SK-N-SH (cell line): ENCODE measurements around the gene EP400. TPM values are rescaled to one million over a fixed set of nuclear protein-coding genes. Genes with fewer than 3 reads are reported as not detected.
"Not testable (repeated sequence)": the region's sequence is repeated elsewhere in the genome, so short reads cannot be mapped to it uniquely, and the experiment has no call there.

Experiments used
- CTCF ChIA-PET: fragments of 300-600, 350-600 bp; formaldehyde crosslinking; extraction: SDS; loops from one replicate; lab custom pipeline; 2021; lab: Yijun Ruan, JAX
- POLR2A ChIA-PET: fragments of 350-600 bp; sonication (Branson Sonifier 250); formaldehyde crosslinking; extraction: SDS; loops from one replicate; lab custom pipeline; 2020; ENCODE audit warnings: antibody characterized with exemption, inconsistent platforms; lab: Yijun Ruan, JAX
- DNase-seq: peaks from one replicate; pipeline ENCODE4 v3.0.0; 2012
- H2AFZ ChIP-seq: fragments of 200-600 bp; sonication (generic); 2 replicates; pipeline ENCODE4 v1.8.1; 2016; ENCODE audit warnings: antibody characterized with exemption, mild to moderate bottlenecking, low read depth
- H3F3A ChIP-seq: fragments of 200-600 bp; sonication (generic); replicated peaks from 2 replicates; pipeline ENCODE3; 2016; ENCODE audit warnings: antibody characterized with exemption, mild to moderate bottlenecking; ENCODE audit not compliant: insufficient read depth
- H3K27ac ChIP-seq, 2 experiments: fragments of 200-500 bp in 1 of 2; fragments of 200-600 bp in 1 of 2; sonication (Bioruptor generic) in 1 of 2; sonication (generic), shearing (Covaris generic) in 1 of 2; 2 replicates each; pipeline versions ENCODE4 v1.5.1 to v1.6.1; 2014 to 2016; ENCODE audit warnings: low read depth in 2 of 2, inconsistent platforms in 1 of 2, low read length in 1 of 2, mild to moderate bottlenecking in 1 of 2, mixed read lengths in 1 of 2
- H3K27me3 ChIP-seq: fragments of 200-600 bp; sonication (generic), shearing (Covaris generic); 2 replicates; pipeline ENCODE4 v1.6.1; 2016; ENCODE audit warnings: mixed run types; ENCODE audit not compliant: insufficient read depth
- H3K36me3 ChIP-seq, 2 experiments: fragments of 200-500 bp in 1 of 2; fragments of 200-600 bp in 1 of 2; sonication (Bioruptor generic) in 1 of 2; sonication (generic) in 1 of 2; replicated peaks in 1 of 2; 2 replicates each; pipeline versions ENCODE3 to v1.5.1; 2014 to 2016; ENCODE audit warnings: low read length in 1 of 2, mild to moderate bottlenecking in 1 of 2; ENCODE audit not compliant: insufficient read depth in 2 of 2, control insufficient read depth in 1 of 2
- H3K4me1 ChIP-seq, 2 experiments: fragments of 200-500 bp in 1 of 2; fragments of 200-600 bp in 1 of 2; sonication (Bioruptor generic) in 1 of 2; sonication (generic), shearing (Covaris generic) in 1 of 2; 2 replicates each; pipeline versions ENCODE4 v1.5.1 to v1.6.1; 2014 to 2016; ENCODE audit warnings: low read depth in 1 of 2, low read length in 1 of 2, mixed run types in 1 of 2; ENCODE audit not compliant: insufficient read depth in 2 of 2, control insufficient read depth in 1 of 2
- H3K4me2 ChIP-seq: fragments of 200-600 bp; sonication (generic), shearing (Covaris generic); 2 replicates; pipeline ENCODE4 v1.6.1; 2017; ENCODE audit warnings: mixed run types
- H3K4me3 ChIP-seq, 2 experiments: fragments of 200-500 bp in 1 of 2; fragments of 200-600 bp in 1 of 2; sonication (Bioruptor generic) in 1 of 2; sonication (generic), shearing (Covaris generic) in 1 of 2; 2 replicates each; pipeline versions ENCODE4 v1.5.1 to v1.8.1; 2014 to 2016; ENCODE audit warnings: low read depth in 2 of 2, inconsistent platforms in 1 of 2, low read length in 1 of 2, mild to moderate bottlenecking in 1 of 2, mixed read lengths in 1 of 2, moderate library complexity in 1 of 2
- H3K79me2 ChIP-seq: fragments of 200-600 bp; sonication (generic); 2 replicates; pipeline ENCODE4 v1.8.1; 2017; ENCODE audit warnings: mild to moderate bottlenecking; ENCODE audit not compliant: insufficient read depth
- H3K9ac ChIP-seq: fragments of 200-600 bp; sonication (generic); 2 replicates; pipeline ENCODE4 v1.6.1; 2017; ENCODE audit warnings: mixed run types
- H3K9me2 ChIP-seq: fragments of 200-600 bp; sonication (generic); 2 replicates; pipeline ENCODE4 v1.6.1; 2017; ENCODE audit warnings: mixed run types
- H3K9me3 ChIP-seq: fragments of 200-600 bp; sonication (generic); 2 replicates; pipeline ENCODE4 v1.6.1; 2017; ENCODE audit warnings: mixed run types, mild to moderate bottlenecking, moderate library complexity
- H4K20me1 ChIP-seq: fragments of 200-600 bp; sonication (generic); 2 replicates; pipeline ENCODE4 v1.6.1; 2017; ENCODE audit warnings: mild to moderate bottlenecking, mixed run types; ENCODE audit not compliant: insufficient read depth
- CHD2 ChIP-seq: fragments of 150-350 bp; IDR thresholded peaks from 2 replicates; pipeline ENCODE4 v1.6.1; 2018; ENCODE audit warnings: low read length; ENCODE audit not compliant: partially characterized antibody
- FOSL2 ChIP-seq: IDR thresholded peaks from 2 replicates; pipeline ENCODE4 v1.4.0; 2012; ENCODE audit warnings: low read depth, mild to moderate bottlenecking, moderate library complexity, borderline replicate concordance
- FOXJ3 ChIP-seq: sonication (generic); formaldehyde crosslinking; IDR thresholded peaks from 2 replicates; pipeline ENCODE4 v1.5.1; 2020; ENCODE audit warnings: mild to moderate bottlenecking, missing genetic modification reagents
- FOXM1 ChIP-seq: IDR thresholded peaks from 2 replicates; pipeline ENCODE4 v1.4.0; 2012; ENCODE audit warnings: low read depth, mild to moderate bottlenecking
- GATA2 ChIP-seq: sonication (generic); formaldehyde crosslinking; IDR thresholded peaks from 2 replicates; pipeline ENCODE4 v1.5.0; 2020; ENCODE audit warnings: mild to moderate bottlenecking, missing genetic modification reagents
- IRF3 ChIP-seq: fragments of 150-350 bp; IDR thresholded peaks from 2 replicates; pipeline ENCODE4 v1.6.1; 2016; ENCODE audit warnings: mild to moderate bottlenecking, low read depth, low read length
- MEF2A ChIP-seq: IDR thresholded peaks from 2 replicates; pipeline ENCODE4 v1.4.0; 2012; ENCODE audit warnings: low read depth, borderline replicate concordance
- NFIC ChIP-seq: IDR thresholded peaks from 2 replicates; pipeline ENCODE4 v1.4.0; 2012; ENCODE audit warnings: borderline replicate concordance
- RCOR1 ChIP-seq: fragments of 150-350 bp; IDR thresholded peaks from 2 replicates; pipeline ENCODE4 v1.6.1; 2017; ENCODE audit warnings: antibody characterized with exemption, low read length
- RXRA ChIP-seq: IDR thresholded peaks from 2 replicates; pipeline ENCODE4 v1.4.0; 2012; ENCODE audit warnings: low read depth, mild to moderate bottlenecking, borderline replicate concordance
- SMC3 ChIP-seq: IDR thresholded peaks from 2 replicates; pipeline ENCODE4 v1.6.1; 2012; ENCODE audit warnings: low read depth, low read length, improper control_type of control experiment
- WGBS: methylation state at CpG from one replicate; pipeline ENCODE4 v1.1.6; 2017; ENCODE audit warnings: low lambda C conversion rate; 5-methylcytosine and 5-hydroxymethylcytosine counted together
- polyA plus RNA-seq, 3 experiments: library from polyadenylated mRNA; depleted of rRNA; stranded (reverse); fragments of >200 nt; gene quantifications; 2 replicates each; pipeline ENCODE4 v1.2.3, GENCODE V29; 2012
- TF ChIP-seq, protein P1 (sequence below): IDR thresholded peaks from 2 replicates; pipeline ENCODE4 v1.4.0; 2012; ENCODE audit warnings: low read depth

Gene EP400
- polyA plus RNA-seq, 1 of the 3 experiments (the other 2 are of a cell fraction) = 7.0 TPM

GRCh38 chr12:131948166-131948712 lies 1.5 kb upstream of the EP400 start:
- ChIA-PET CTCF (no interaction called here), POLR2A (no interaction called here)

DNA sequence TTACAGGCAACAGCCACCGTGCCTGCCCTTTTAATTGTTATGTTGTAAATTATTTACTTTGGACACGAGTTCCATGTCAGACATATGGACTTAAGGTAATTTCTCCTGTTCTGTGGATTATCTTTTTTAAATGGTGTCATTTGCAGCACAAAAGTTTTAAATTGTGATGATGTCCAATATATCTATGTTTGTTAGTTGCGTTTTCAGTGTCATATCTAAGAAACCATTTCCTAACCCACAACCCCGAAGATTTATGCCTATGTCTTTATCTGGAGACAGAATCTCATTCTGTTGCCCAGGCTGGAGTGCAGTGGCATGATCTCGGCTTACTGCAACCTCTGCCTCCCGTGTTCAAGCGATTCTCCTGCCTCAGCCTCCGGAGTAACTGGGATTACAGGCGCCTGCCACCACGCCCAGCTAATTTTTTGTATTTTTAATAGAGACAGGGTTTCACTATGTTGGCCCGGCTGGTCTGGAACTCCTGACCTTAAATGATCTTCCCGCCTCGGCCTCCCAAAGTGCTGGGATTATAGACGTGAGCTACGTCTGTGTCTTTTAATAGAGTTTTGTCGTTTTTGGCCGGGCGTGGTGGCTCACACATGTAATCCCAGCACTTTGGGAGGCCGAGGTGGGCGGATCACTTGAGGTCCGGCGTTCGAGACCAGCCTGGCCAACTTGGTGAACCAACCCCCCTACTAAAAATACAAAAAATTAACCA lies 870 bp upstream of the EP400 start:
- 63% methylated on average over 22 of the region's 23 CpGs for WGBS
- Histone ChIP-seq H3F3A (peaks cover 15% of the 10 kb centered on the region), H4K20me1 (peaks cover 28% of the 10 kb centered on the region), H3K4me3 (peak overlapping the region; percentile 70 to 95), H3K4me2 (peak overlapping the region; percentile 72; the same call in 1 of the 2 replicates), H2AFZ (peak overlapping the region; percentile 88; the same call in 1 of the 2 replicates), H3K9ac (0 out of 2 replicates have a peak overlapping the region, but pooled peaks have one; percentile 28), H3K79me2 (peaks cover 39% of the 10 kb centered on the region), H3K27ac (peak overlapping the region in 1 of 2 experiments; percentile 57; a peak in 1 of 4 replicates)
- CTCF ChIA-PET = interaction anchor here (1.0 to 4.0 kb wide), 8 partner anchors 11 to 1033 kb away, joined by 3 to 27 read pairs (median 3); partner anchors contain the start of gene SFSWAP
- H3K9me2 ChIP-seq, DNase-seq, H3K36me3 ChIP-seq, H3K27me3 ChIP-seq, H3K4me1 ChIP-seq, H3K9me3 ChIP-seq: not testable (repeated sequence)
- POLR2A ChIA-PET = interaction anchor here (0.6 to 1.5 kb wide), 3 partner anchors 10 to 31 kb away, joined by 3 read pairs; no protein-coding TSS in a partner anchor

More at GRCh38 chr12:131948166-131948712, 1.5 kb upstream of the EP400 start:
- Histone ChIP-seq H3F3A (peaks cover 15% of the 10 kb centered on the region), H3K9me2 (no peaks in the 10 kb centered on the region), H4K20me1 (peaks cover 22% of the 10 kb centered on the region), H3K9me3 (no peaks in the 10 kb centered on the region), H3K36me3 (peaks cover 0 to 6% of the 10 kb centered on the region in 2 experiments), H3K27ac (no peak overlapping the region), H3K4me2 (no peak overlapping the region), H3K27me3 (no peaks in the 10 kb centered on the region), H3K9ac (no peak overlapping the region), H3K79me2 (peaks cover 33% of the 10 kb centered on the region), H2AFZ (no peak overlapping the region), H3K4me3 (no peak overlapping the region), H3K4me1 (peaks cover 0 to 4% of the 10 kb centered on the region in 2 experiments; a peak in 1 of 4 replicates)
- DNase-seq = no peak
- WGBS = 87% methylated on average over 1 of the region's 1 CpG
- no peak for TF ChIP-seq FOSL2
- TF ChIP-seq RXRA = no peak
- no peak for TF ChIP-seq MEF2A
- TF ChIP-seq CHD2 = no peak
- TF ChIP-seq RCOR1 = no peak
- TF ChIP-seq NFIC = no peak
- no peak for TF ChIP-seq GATA2 (CRISPR knock-in tag)
- no peak for TF ChIP-seq IRF3
- TF ChIP-seq, protein P1, sequence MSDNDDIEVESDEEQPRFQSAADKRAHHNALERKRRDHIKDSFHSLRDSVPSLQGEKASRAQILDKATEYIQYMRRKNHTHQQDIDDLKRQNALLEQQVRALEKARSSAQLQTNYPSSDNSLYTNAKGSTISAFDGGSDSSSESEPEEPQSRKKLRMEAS = no peak
- TF ChIP-seq SMC3 = no peak
- TF ChIP-seq FOXJ3 = no peak
- no peak for TF ChIP-seq FOXM1
